GM12878 (cell line): Measurements from ENCODE around the gene CNPY2. TPM values are rescaled to one million over a fixed set of nuclear protein-coding genes. Genes with fewer than 3 reads are reported as not detected.

Experiments
- ATAC-seq: fragments of 200-7000 bp; cut with Tn5 transposase; 3 replicates; pipeline ENCODE4 v1.9.1; 2020; ENCODE audit warnings: mild to moderate bottlenecking, moderate library complexity
- BruUV-seq: library from RNA; stranded (reverse); fragments of 400-500 nt; replicated peaks from 2 replicates; lab custom pipeline; 2021; lab: Mats Ljungman, UMichigan
- CTCF ChIA-PET: fragments of 300-600 bp; sonication (Branson Sonifier 250); formaldehyde crosslinking; extraction: SDS; loops from one replicate; lab custom pipeline; 2021; ENCODE audit warnings: inconsistent platforms; lab: Yijun Ruan, JAX
- POLR2A ChIA-PET: fragments of 350-600 bp; formaldehyde crosslinking; extraction: SDS; loops from one replicate; lab custom pipeline; 2021; ENCODE audit warnings: inconsistent platforms; lab: Charles Lee
- RAD21 ChIA-PET: fragments of 300-600 bp; sonication (Branson Sonifier 250); formaldehyde crosslinking; loops from one replicate; lab custom pipeline; 2023; ENCODE audit warnings: antibody characterized with exemption; ENCODE audit not compliant: unreplicated experiment; lab: Charles Lee
- SMC1A ChIA-PET: fragments of 300-600 bp; sonication (Branson Sonifier 250); formaldehyde crosslinking; loops from one replicate; lab custom pipeline; 2023; ENCODE audit not compliant: unreplicated experiment, uncharacterized antibody; lab: Charles Lee
- DNase-seq: peaks from one replicate; pipeline ENCODE4 v3.0.0-alpha.2; 2011; ENCODE audit warnings: low read depth, low spot score
- FAIRE-seq: peaks from 3 replicates; lab custom pipeline; 2011; peaks lifted over from hg19 to GRCh38; lab: Jason Lieb, UNC
- H2AFZ ChIP-seq: 2 replicates; pipeline ENCODE4 v1.6.0; 2011; ENCODE audit warnings: low read depth, low read length, control low read depth; ENCODE audit not compliant: control insufficient read depth
- H3K27ac ChIP-seq: 2 replicates; pipeline ENCODE4 v1.5.1; 2011; ENCODE audit warnings: control low read depth; ENCODE audit not compliant: control insufficient read depth, insufficient read depth
- H3K27me3 ChIP-seq, 2 experiments: replicated peaks in 1 of 2; 2 replicates each; pipeline versions ENCODE4 v1.6.0 to v1.6.1; 2011; ENCODE audit warnings: low read length in 1 of 2; ENCODE audit not compliant: control insufficient read depth in 2 of 2, insufficient read depth in 2 of 2
- H3K36me3 ChIP-seq, 2 experiments: 2 replicates each; pipeline ENCODE4 v1.5.1; 2011; ENCODE audit warnings: low read length in 1 of 2; ENCODE audit not compliant: control insufficient read depth in 2 of 2, insufficient read depth in 2 of 2
- H3K4me1 ChIP-seq: 2 replicates; pipeline ENCODE4 v1.6.1; 2011; ENCODE audit warnings: mild to moderate bottlenecking, low read length, moderate library complexity, mixed read lengths; ENCODE audit not compliant: control insufficient read depth, insufficient read depth
- H3K4me2 ChIP-seq: 2 replicates; pipeline ENCODE4 v1.6.0; 2011; ENCODE audit warnings: control low read depth; ENCODE audit not compliant: control insufficient read depth, insufficient read depth
- H3K4me3 ChIP-seq: fragments of 200-600 bp; sonication (generic); 2 replicates; pipeline ENCODE4 v1.5.1; 2016
- H3K79me2 ChIP-seq: 2 replicates; pipeline ENCODE4 v1.6.0; 2011; ENCODE audit warnings: low read length; ENCODE audit not compliant: control insufficient read depth, insufficient read depth
- H3K9ac ChIP-seq: 2 replicates; pipeline ENCODE4 v1.8.0; 2011; ENCODE audit warnings: low read length, control low read depth, mixed read lengths; ENCODE audit not compliant: control insufficient read depth, insufficient read depth
- H3K9me3 ChIP-seq: replicated peaks from 3 replicates; pipeline ENCODE4 v1.5.1; 2011; ENCODE audit warnings: mild to moderate bottlenecking, low read length; ENCODE audit not compliant: control insufficient read depth, insufficient read depth
- H4K20me1 ChIP-seq: 2 replicates; pipeline ENCODE4 v1.6.0; 2011; ENCODE audit not compliant: control insufficient read depth, insufficient read depth
- ATF3 ChIP-seq: IDR thresholded peaks from 2 replicates; pipeline ENCODE4 v1.6.1; 2011; ENCODE audit warnings: low read depth, mild to moderate bottlenecking, low read length, moderate library complexity, borderline replicate concordance; ENCODE audit errors: extremely low read depth
- CBX5 ChIP-seq: sonication (generic); IDR thresholded peaks from 2 replicates; pipeline ENCODE4 v1.6.1; 2016; ENCODE audit warnings: low read depth, moderate library complexity, mild to moderate bottlenecking, inconsistent platforms
- CUX1 ChIP-seq: IDR thresholded peaks from 2 replicates; pipeline ENCODE4 v1.6.1; 2012; ENCODE audit warnings: improper control_type of control experiment, low read depth, low read length; ENCODE audit not compliant: insufficient replicate concordance
- HCFC1 ChIP-seq: fragments of 150-350 bp; IDR thresholded peaks from 2 replicates; pipeline ENCODE4 v1.6.1; 2014; ENCODE audit warnings: low read length
- KAT2A ChIP-seq: conservative IDR thresholded peaks from 2 replicates; pipeline ENCODE4 v1.6.1; 2011; ENCODE audit warnings: low read depth, low read length; ENCODE audit not compliant: control insufficient read depth
- POU2F2 ChIP-seq: IDR thresholded peaks from 3 replicates; pipeline ENCODE4 v1.6.1; 2011; ENCODE audit warnings: low read depth, mild to moderate bottlenecking, low read length, borderline replicate concordance
- PRDM15 ChIP-seq: fragments of 450-650 bp; formaldehyde crosslinking; IDR thresholded peaks from 2 replicates; pipeline ENCODE4 v1.4.0; 2020; ENCODE audit warnings: mild to moderate bottlenecking, moderate library complexity
- RAD21 ChIP-seq: IDR thresholded peaks from 2 replicates; pipeline ENCODE4 v1.6.1; 2011; ENCODE audit warnings: mild to moderate bottlenecking, low read depth, low read length, moderate library complexity; ENCODE audit not compliant: insufficient read depth
- RFX5 ChIP-seq: IDR thresholded peaks from 2 replicates; pipeline ENCODE4 v1.6.1; 2011; ENCODE audit warnings: low read depth, low read length, improper control_type of control experiment
- SKIL ChIP-seq: fragments of 450-650 bp; IDR thresholded peaks from 2 replicates; pipeline ENCODE4 v1.6.1; 2017; ENCODE audit warnings: mild to moderate bottlenecking, low read depth, inconsistent platforms; ENCODE audit not compliant: poor library complexity, severe bottlenecking
- SRF ChIP-seq, 2 experiments: IDR thresholded peaks; 2 replicates each; pipeline ENCODE4 v1.6.1; 2011; ENCODE audit warnings: low read depth in 2 of 2, low read length in 2 of 2, mild to moderate bottlenecking in 1 of 2, moderate library complexity in 1 of 2
- TAF1 ChIP-seq: IDR thresholded peaks from 2 replicates; pipeline ENCODE4 v1.6.1; 2011; ENCODE audit warnings: mild to moderate bottlenecking, low read depth, low read length, borderline replicate concordance
- ZBED1 ChIP-seq: IDR thresholded peaks from 2 replicates; pipeline ENCODE4 v1.6.1; 2016; ENCODE audit warnings: borderline replicate concordance
- WGBS: methylation state at CpG from one replicate; pipeline ENCODE4 v1.1.6; 2016; ENCODE audit warnings: low lambda C conversion rate; ENCODE audit not compliant: insufficient replicate concordance, insufficient coverage; ENCODE audit errors: missing lambda C conversion rate; 5-methylcytosine and 5-hydroxymethylcytosine counted together
- in situ Hi-C: fragments of 300-500 bp; cut with MboI; formaldehyde crosslinking; loops from 9 replicates; pipeline ENCODE4 v1.14.3; 2018; ENCODE audit warnings: mixed read lengths
- intact Hi-C: fragments of 100-400 bp; cut with micrococcal nuclease; formaldehyde crosslinking; loops from one replicate; pipeline ENCODE4 v1.14.2; 2022; ENCODE audit not compliant: unreplicated experiment
- polyA plus RNA-seq, 11 experiments: library from polyadenylated mRNA; depleted of rRNA in 4 of 11; unstranded in 6 of 11; stranded (reverse) in 5 of 11; fragments of >200 nt; fragmentation: Nextera tagmentation in 4 of 11; fragmentation: Illumina TruSeq in 1 of 11; extraction: Ambion mirVana in 4 of 11; extraction: Trizol in 1 of 11; gene quantifications; 1 replicate in 1 of 11; 2 replicates in 10 of 11; pipeline versions ENCODE4 v1.2.1 to v1.2.3, GENCODE V29; 2011 to 2016; ENCODE audit warnings: inconsistent platforms in 2 of 11, missing spikeins in 2 of 11, low read depth in 1 of 11
- total RNA-seq, 4 experiments: library from RNA; depleted of rRNA in 3 of 4; stranded (reverse); fragments of >200 nt in 3 of 4; fragmentation: Illumina TruSeq in 1 of 4; extraction: Trizol in 1 of 4; gene quantifications; 2 replicates each; pipeline versions ENCODE4 v1.2.1 to v1.2.3, GENCODE V29; 2013 to 2021

The CNPY2 gene
- total and polyA plus RNA-seq, 10 of the 15 experiments (the other 5 are each of a cell fraction or from before 2014, with no cell fraction given) = 25.0 to 276 (median 87.8) TPM

- no TSS peak for BruUV-seq
- Histone ChIP-seq H3K9ac (no peak overlapping the region), H4K20me1 (no peaks in the 10 kb centered on the region), H3K9me3 (no peaks in the 10 kb centered on the region), H3K27me3 (no peaks in the 10 kb centered on the region), H3K4me1 (peaks cover 7% of the 10 kb centered on the region), H3K4me2 (no peak overlapping the region), H3K27ac (no peak overlapping the region), H3K36me3 (peaks cover 1 to 7% of the 10 kb centered on the region in 2 experiments), H3K4me3 (no peak overlapping the region), H3K79me2 (peaks cover 11% of the 10 kb centered on the region), H2AFZ (no peak overlapping the region)
- ChIA-PET RAD21 (no interaction called here), SMC1A (no interaction called here), POLR2A (no interaction called here), CTCF (interaction anchor here (0.9 to 1.4 kb wide), 2 partner anchors 18 to 69 kb away, joined by 3 to 5 read pairs; no protein-coding TSS in a partner anchor)
- FAIRE-seq = no peak
- no peak for DNase-seq
- no peak for ATAC-seq
- in situ Hi-C loops = no loop called here
- WGBS = 86% methylated on average over 8 of the region's 8 CpGs
- intact Hi-C loops = loop anchor here (10.0 kb wide), 1 partner anchor 204 kb away; the partner anchor contains the start of gene SPRYD4
- no peak for TF ChIP-seq RAD21
- no peak for TF ChIP-seq POU2F2
- no peak for TF ChIP-seq ATF3
- no peak for TF ChIP-seq HCFC1
- TF ChIP-seq RFX5 = no peak
- no peak for TF ChIP-seq SKIL
- no peak for TF ChIP-seq ZBED1
- no peak for TF ChIP-seq CUX1
- TF ChIP-seq PRDM15 (CRISPR knock-in tag) = no peak
- TF ChIP-seq CBX5 = no peak
- no peak for TF ChIP-seq KAT2A
- no peak for TF ChIP-seq SRF (IDR thresholded peaks at IDR 0.05; ENCODE audit: low read depth in 2 of 2, low read length in 2 of 2)
- TF ChIP-seq TAF1 = no peak
These were observed 55.4 kb downstream of the CNPY2 start for GRCh38 chr12:56260380-56260779.
